Measurements from ENCODE around the gene RNU4-1.
"Not testable (repeated sequence)": the region's sequence is repeated elsewhere in the genome, so short reads cannot be mapped to it uniquely, and the experiment has no call there.

RNU4-1 gene

GRCh38 chr12:120292661-120293531 lies at the start of gene RNU4-1:
Gene RNU4-1 (minus strand): TSS chr12:120293237.
- DNase-seq (ENCODE audit: low read depth), result peak; percentile 96

DNA sequence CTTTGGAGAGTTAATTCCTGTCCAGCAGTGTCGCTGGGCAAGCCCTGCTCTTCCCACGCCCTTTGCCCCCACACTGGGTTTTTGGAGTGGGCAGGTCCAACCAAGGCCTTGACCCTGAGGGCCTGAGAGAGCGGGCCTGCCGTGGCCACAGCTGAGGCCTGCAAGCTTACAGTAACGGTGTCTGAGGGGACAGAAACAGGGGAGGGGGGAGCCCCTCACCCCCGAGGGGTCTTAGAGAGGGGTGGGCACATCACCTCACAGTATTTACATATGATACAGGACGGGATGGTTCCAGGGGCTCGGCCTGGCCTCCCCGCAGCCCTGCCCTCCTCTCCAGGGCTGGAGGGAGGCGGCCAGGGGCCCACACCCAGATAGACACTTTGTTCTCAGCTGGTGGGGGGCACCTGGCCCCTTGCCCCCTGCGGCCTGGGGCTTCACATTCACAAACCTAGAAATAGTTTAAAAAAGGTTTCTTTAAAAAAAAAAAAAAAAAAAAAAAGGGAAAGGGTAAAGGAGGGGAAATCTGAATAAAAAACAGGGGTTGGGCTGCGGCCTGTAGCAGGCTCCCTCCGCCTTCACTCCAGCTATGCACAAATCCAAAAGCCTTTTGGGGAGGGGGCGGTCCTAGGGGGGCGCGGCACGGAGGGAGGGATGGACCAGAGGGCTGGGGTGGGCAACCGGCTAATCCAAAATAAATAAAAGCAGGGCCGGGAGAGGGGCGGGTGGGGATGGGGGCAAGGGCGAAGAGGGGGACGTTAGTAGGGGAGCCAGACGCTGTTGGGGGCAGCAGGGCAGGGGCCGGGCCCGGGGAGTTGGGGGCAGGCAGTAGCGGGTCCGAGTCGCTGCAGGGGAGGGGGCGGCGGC lies 49.4 kb upstream of the RNU4-1 start:
- DNase-seq (ENCODE audit: low read depth), result no peak

DNA sequence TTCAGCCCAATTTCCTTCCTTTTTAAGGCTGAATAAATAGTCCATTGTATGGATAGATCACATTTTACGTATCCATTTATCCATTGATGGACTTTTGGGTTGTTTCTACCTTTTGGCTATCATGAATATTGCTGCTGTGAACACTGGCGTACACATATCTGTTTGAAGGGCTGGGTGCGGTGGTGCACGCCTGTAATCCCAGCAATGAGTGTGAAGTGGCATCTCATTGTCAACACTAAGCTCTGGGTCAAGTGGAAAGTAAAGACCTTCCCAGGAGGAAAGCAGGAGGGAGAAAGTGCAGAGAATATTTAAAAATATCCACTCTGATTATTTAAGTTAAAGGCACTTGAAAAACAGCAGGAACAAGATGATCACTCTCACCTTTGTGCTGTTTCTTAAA lies 46.2 kb upstream of the RNU4-1 start:
- no peak for DNase-seq (ENCODE audit: low read depth)

DNA sequence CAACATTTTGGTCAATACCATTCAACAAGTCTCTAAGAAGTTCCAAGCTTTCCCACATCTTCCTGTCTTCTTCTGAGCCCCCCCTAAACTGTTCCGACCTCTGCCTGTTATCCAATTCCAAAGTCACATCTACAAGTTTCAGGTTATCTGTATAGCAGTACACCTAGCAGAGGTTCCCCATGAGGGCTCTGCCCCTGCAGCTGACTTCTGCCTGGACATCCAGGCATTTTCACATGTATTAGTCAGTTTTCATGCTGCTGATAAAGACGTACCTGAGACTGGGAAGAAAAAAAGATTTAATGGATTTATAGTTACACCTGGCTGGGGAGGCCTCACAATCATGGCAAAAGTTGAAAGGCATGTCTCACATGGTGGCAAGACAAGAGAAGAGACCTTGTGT lies 44.7 kb upstream of the RNU4-1 start:
- DNase-seq (ENCODE audit: low read depth), result no peak

GRCh38 chr12:120336392-120336791 lies 43.4 kb upstream of the RNU4-1 start:
- DNase-seq (ENCODE audit: low read depth), result not testable (repeated sequence)

DNA sequence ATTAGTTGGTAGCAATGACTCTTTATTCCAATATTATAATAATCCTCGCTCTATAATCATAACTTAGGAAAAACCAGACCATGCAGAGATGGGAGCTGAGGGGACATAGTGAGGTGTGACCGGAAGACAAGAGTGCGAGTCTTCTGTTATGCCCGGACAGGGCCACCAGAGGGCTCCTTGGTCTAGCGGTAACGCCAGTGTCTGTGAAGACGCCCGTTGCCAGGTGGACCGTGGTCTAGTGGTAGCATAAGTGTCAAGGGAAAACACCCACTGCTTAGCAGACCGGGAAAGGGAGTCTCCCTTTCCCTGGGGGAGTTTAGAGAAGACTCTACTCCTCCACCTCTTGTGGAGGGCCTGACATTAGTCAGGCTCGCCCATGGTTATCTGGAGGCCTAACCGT lies 42.4 kb upstream of the RNU4-1 start:
- DNase-seq (ENCODE audit: low read depth), result peak; percentile 45

DNA sequence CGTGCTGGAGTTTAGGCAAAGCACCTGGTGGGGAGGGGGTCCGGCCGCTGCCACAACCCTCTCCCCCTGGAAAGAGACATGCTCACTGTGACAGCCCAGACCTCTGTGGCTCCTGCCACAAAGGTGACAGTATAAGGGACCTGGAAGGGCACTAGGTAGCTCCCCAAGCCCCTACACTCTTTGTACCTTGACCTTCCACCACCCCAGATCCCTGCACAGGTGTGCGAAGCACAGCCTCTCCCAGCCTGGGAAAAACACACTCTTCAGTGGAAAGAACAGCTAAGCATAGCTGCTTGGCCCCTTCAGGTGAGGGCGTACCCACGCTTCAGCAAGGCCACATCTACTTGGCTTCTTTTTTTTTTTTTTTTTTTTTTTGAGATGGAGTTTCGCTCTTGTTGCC lies 39.5 kb upstream of the RNU4-1 start:
- DNase-seq (ENCODE audit: low read depth), result no peak

GRCh38 chr12:120332041-120332440 lies 39.0 kb upstream of the RNU4-1 start:
- no peak for DNase-seq (ENCODE audit: low read depth)

- no peak for DNase-seq (ENCODE audit: low read depth)
Measured at GRCh38 chr12:120331390-120331789, 38.4 kb upstream of the RNU4-1 start.

DNA sequence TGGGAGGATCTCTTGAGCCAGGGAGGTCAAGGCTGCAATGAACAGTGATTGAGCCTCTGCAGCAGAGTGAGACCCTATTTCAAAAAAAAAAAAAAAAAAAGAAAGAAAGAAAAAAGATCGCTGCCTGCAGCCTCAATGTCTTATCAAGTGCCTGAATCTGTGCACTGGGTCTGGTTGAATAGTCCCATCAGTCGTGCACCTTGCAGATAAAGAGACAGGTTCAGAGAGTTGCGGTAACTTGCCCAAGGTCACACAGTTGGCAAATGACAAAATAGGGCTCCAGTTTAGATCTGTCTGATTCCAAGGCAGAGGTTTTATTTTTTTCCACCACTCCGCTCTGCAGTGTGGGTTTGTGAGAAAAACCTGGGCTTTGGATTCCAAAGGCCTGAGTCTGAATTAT lies 35.2 kb upstream of the RNU4-1 start:
- no peak for DNase-seq (ENCODE audit: low read depth)

GRCh38 chr12:120327593-120327992 lies 34.6 kb upstream of the RNU4-1 start, which contains the start of gene PLA2G1B:
Gene PLA2G1B (minus strand): TSS chr12:120327779. CDS start chr12:120327753, 26 bp downstream.
- DNase-seq (ENCODE audit: low read depth), result no peak

DNA sequence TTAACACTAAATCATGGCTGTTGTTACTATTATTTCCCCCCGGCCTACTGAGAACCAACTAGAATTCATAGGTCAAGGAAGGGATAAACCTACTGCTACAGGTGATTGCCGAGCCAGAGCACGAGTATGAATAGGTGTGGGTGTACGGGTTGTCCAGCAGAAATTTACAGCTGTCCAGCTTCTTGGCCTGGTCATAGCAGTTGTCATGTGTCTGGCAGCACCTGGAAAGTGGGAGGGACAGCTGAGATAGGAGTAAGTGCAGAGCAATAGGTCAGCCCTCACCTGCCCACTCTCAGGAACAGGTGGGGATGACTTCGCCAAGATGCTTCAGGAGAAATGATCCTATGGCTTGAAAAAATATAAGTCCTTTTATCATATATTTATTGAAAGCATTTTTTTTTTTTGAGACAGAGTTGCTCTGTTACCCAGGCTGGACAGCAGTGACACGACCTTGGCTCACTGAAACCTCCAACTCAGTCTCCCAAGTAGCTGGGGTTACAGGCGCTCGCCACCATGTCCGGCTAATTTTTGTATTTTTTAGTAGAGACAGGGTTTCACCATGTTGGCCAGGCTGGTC lies 31.9 kb upstream of the RNU4-1 start:
- DNase-seq (ENCODE audit: low read depth), result no peak

DNA sequence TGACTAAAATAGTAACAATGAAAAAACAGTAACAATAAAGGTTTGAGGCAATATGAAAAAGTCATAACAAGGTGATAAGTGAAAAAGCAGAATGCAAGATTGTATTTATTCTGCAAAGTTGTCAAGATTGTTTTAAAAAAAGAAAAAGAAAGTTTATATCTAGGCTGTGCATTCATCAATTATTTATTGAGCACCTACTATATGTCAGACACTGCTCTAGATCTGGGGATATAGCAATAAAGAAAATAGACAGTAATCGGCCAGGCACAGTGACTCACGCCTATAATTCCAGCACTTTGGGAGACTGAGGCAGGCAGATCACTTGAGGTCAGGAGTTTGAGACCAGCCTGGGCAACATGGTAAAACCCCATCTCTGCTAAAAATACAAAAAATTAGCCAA lies 30.7 kb upstream of the RNU4-1 start:
- DNase-seq (ENCODE audit: low read depth), result no peak

DNA sequence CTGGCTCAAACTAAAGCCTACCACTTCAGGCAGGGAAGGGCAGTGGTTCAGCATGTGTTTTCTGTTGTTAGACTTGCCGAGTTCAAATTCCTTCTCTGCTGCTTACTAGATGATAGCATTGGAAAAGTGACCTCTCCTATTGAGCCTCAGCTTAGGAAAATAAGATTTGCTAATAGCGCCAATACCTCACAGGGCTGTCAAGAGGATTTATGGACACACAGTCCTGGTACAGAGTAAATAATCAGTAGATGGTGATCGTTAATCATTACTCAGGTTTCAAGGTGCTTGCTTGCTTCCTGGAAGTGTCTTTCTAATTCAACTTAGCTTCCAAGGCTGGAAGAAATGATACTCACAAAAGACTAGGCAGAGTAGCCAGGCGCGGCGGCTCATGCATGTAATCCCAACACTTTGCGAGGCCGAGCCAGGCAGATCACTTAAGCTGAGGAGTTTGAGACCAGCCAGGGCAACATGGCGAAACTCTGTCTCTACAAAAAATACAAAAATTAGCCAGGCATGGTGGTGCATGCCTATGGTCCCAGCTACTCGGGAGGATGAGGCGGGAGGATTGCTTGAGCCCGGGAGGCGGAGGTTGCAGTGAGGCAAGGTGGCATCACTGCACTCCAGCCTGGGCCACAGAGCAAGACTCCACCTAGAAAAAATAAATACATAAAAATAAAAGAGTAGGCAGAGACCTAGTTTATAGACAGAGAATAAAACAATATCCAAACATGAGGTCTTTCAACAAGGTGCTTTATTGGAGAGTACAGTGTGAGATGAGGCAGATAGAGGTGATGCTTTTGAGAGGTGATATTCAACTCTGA lies 28.6 kb upstream of the RNU4-1 start:
- DNase-seq (ENCODE audit: low read depth), result no peak

GRCh38 chr12:120317224-120318105 lies 24.4 kb upstream of the RNU4-1 start:
- peak; percentile 100 for DNase-seq (ENCODE audit: low read depth)

- peak; percentile 37 for DNase-seq (ENCODE audit: low read depth)
Measured at GRCh38 chr12:120316798-120317223, 23.8 kb upstream of the RNU4-1 start.

DNA sequence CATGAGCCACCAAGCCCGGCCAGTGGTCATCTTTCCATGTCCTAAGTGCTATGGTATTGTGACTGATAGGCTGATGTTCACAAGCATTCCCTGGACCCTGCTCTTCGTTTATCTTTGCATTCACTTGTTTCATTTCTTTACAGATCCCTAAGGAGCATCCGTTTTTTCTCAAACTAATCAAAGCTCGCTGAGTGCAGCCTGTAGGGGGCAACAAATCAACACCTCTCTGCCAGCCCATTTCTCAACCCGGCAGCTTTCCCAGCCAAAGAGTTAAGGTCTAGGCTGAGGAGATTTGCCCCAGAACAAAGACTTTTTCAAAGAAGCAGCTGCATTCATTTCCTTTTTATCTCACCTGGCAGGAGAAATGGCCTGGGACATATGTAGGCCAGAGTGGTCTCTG lies 21.2 kb upstream of the RNU4-1 start:
- peak; percentile 5 for DNase-seq (ENCODE audit: low read depth)

- peak; percentile 94 for DNase-seq (ENCODE audit: low read depth)
Measured at GRCh38 chr12:120301962-120302815, 9.2 kb upstream of the RNU4-1 start, which contains the start of gene SIRT4. Gene SIRT4 (plus strand): TSS chr12:120302321. CDS start chr12:120303562, 1,241 bp downstream.

- no peak for DNase-seq (ENCODE audit: low read depth)
Measured at GRCh38 chr12:120292411-120292660, 701 bp downstream of the RNU4-1 start.
